Tibial nerve (tissue), 4 donors: Measurements from ENCODE around the gene RANBP10. TPM values are rescaled to one million over a fixed set of nuclear protein-coding genes. Genes with fewer than 3 reads are reported as not detected.

Experiments used
- DNase-seq, 2 donors: peaks; one replicate each; pipeline ENCODE4 v3.0.0-alpha.2; 2019; ENCODE audit warnings: low spot score in 2 of 2
- H3K27ac ChIP-seq, 4 donors: fragments of 200-600 bp; sonication (generic) in 3 of 4; one replicate each; pipeline ENCODE4 v1.5.1; 2017 to 2019; ENCODE audit warnings: mild to moderate bottlenecking in 1 of 4
- H3K27me3 ChIP-seq, 2 donors: fragments of 200-600 bp; sonication (generic) in 1 of 2; one replicate each; pipeline versions ENCODE4 v1.5.1 to v1.6.0; 2017 to 2019
- H3K36me3 ChIP-seq, 3 donors: fragments of 200-600 bp; sonication (generic); one replicate each; pipeline ENCODE4 v1.5.1; 2018 to 2019
- H3K4me1 ChIP-seq, 4 donors: fragments of 200-600 bp; sonication (generic) in 3 of 4; one replicate each; pipeline ENCODE4 v1.5.1; 2017 to 2019
- H3K4me3 ChIP-seq, 4 donors: fragments of 200-600 bp; sonication (generic) in 3 of 4; one replicate each; pipeline ENCODE4 v1.5.1; 2017 to 2019; ENCODE audit warnings: mild to moderate bottlenecking in 1 of 4, moderate library complexity in 1 of 4
- H3K9me3 ChIP-seq, 4 donors: fragments of 200-600 bp; sonication (generic) in 3 of 4; one replicate each; pipeline ENCODE4 v1.5.1; 2017 to 2019
- CTCF ChIP-seq, 5 experiments: fragments of 200-600 bp in 3 of 5; fragments of 450-650 bp in 2 of 5; sonication (generic) in 3 of 5; IDR thresholded peaks; one replicate each; pipeline ENCODE4 v1.5.1; 2016 to 2019; ENCODE audit warnings: antibody characterized with exemption in 5 of 5, mild to moderate bottlenecking in 3 of 5, moderate library complexity in 2 of 5
- EP300 ChIP-seq, 2 donors: sonication (generic); formaldehyde crosslinking; IDR thresholded peaks; one replicate each; pipeline ENCODE4 v1.6.1; 2017; ENCODE audit warnings: antibody characterized with exemption in 2 of 2, mild to moderate bottlenecking in 1 of 2
- POLR2A ChIP-seq, 2 donors: fragments of 450-650 bp; IDR thresholded peaks; one replicate each; pipeline ENCODE4 v1.6.1; 2017; ENCODE audit warnings: antibody characterized with exemption in 2 of 2, mild to moderate bottlenecking in 2 of 2, moderate library complexity in 2 of 2
- WGBS, 2 donors: methylation state at CpG; one replicate each; pipeline ENCODE4 v1.1.5; 2018; 5-methylcytosine and 5-hydroxymethylcytosine counted together
- total RNA-seq, 4 donors: library from RNA; depleted of rRNA; stranded (reverse); fragments of >200 nt; gene quantifications; one replicate each; pipeline ENCODE4 v1.1.0, GENCODE V29; 2016

RANBP10 gene
- total RNA-seq, 4 donors from 2014 or later: 8.1 to 19.5 (median 12.0) TPM

DNA sequence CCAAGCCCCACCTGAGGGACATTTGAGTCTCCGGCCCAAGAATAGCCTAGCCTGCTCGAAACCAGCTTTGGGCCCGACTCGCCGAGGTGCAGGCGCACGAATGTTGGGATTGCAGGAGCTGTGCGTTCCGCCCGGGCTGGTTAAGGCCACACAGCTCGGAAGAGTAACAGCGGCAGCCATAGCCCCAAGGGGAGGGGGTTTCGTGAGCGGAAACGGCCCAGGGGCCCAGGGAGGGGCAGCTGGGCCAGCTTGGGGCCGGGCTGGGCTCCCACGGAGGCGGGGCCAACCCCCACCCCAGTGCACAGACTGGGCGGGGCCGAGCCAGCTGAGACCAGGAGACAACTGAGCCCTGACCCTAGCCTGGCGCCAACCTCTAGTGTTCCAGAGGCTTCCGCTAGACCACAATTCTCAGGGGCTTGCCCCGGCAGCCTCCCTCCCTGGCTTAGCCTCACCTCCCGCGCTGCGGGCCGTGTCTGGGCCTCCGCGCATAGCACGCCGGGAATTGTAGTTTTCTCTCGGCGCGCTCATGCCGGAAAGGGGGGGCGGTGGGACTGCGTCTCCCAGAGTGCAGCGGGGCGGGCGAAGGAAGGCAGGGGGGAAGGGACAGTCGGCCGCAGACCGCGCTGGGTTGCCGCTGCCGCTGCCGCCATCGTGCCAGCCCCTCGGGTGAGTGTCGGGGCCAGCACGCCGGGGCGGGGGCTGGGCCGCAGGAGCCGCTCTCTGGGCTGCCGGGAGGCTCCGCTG is 40.1 kb upstream of the RANBP10 start, which contains the start of gene NUTF2:
TSS of gene NUTF2 (plus strand) at position 614 of the 744 bp plus-strand sequence. CDS start 18,198 bp downstream, outside the sequence.
- TF ChIP-seq EP300 (IDR thresholded peaks at IDR 0.05) (peak; percentile 74 to 91), POLR2A (IDR thresholded peaks at IDR 0.05) (peak; percentile 34 to 67), CTCF (IDR thresholded peaks at IDR 0.05) (peak in 2 of 5 experiments; percentile 19 to 61)
- no peaks in the 10 kb centered on the region for H3K27me3 ChIP-seq
- 0 to 3% methylated on average over 24 to 39 of the region's 57 CpGs for WGBS, 2 donors
- H3K27ac ChIP-seq: peak within 1 kb of the TSS; percentile 87 to 96 (median 93)
- H3K9me3 ChIP-seq: no peaks in the 10 kb centered on the region
- peaks cover 0 to 60% (median 49%) of the 10 kb centered on the region in 4 donors for H3K4me1 ChIP-seq
- H3K4me3 ChIP-seq: peak within 1 kb of the TSS; percentile 64 to 93 (median 74)
- peaks cover 0 to 10% (median 0%) of the 10 kb centered on the region in 3 donors for H3K36me3 ChIP-seq
- DNase-seq: peak; percentile 91 to 96

DNA sequence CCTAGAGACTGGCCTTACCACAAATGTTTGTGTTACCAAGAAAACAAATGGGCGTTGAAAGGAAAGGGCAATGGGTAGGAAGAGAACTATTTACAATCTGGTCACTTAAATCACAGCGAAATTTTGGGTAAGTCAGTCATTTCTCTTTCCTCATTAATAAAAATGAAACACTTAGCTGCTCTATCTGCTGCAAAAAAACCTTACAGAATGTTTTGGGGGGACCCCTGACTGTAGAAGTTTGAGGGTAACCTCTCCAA is 39.6 kb upstream of the RANBP10 start:
- peaks cover 0 to 63% (median 50%) of the 10 kb centered on the region in 4 donors for H3K4me1 ChIP-seq
- DNase-seq: no peak
- H3K27me3 ChIP-seq: no peaks in the 10 kb centered on the region
- 4 to 9% methylated on average over 2 of the region's 2 CpGs for WGBS, 2 donors
- H3K4me3 ChIP-seq: peak overlapping the region; percentile 64 to 93 (median 74)
- peak overlapping the region; percentile 87 to 96 (median 93) for H3K27ac ChIP-seq
- H3K36me3 ChIP-seq: peaks cover 0 to 10% (median 0%) of the 10 kb centered on the region in 3 donors
- no peaks in the 10 kb centered on the region for H3K9me3 ChIP-seq
- TF ChIP-seq POLR2A (IDR thresholded peaks at IDR 0.05) (no peak), CTCF (IDR thresholded peaks at IDR 0.05) (no peak), EP300 (IDR thresholded peaks at IDR 0.05) (no peak)

- H3K36me3 ChIP-seq: peaks cover 0 to 7% (median 0%) of the 10 kb centered on the region in 3 donors
- peak overlapping the region; percentile 64 to 93 (median 74) for H3K4me3 ChIP-seq
- DNase-seq: no peak
- peaks cover 0 to 63% (median 50%) of the 10 kb centered on the region in 4 donors for H3K4me1 ChIP-seq
- no peak for TF ChIP-seq EP300 (IDR thresholded peaks at IDR 0.05)
- TF ChIP-seq CTCF (IDR thresholded peaks at IDR 0.05): no peak
- TF ChIP-seq POLR2A (IDR thresholded peaks at IDR 0.05): no peak
- H3K27ac ChIP-seq: peak overlapping the region; percentile 87 to 96 (median 93)
- no peaks in the 10 kb centered on the region for H3K9me3 ChIP-seq
- H3K27me3 ChIP-seq: no peaks in the 10 kb centered on the region
- WGBS, 2 donors: 73 to 77% methylated on average over 5 of the region's 5 CpGs
Observed at GRCh38 chr16:67845291-67846062, 39.1 kb upstream of the RANBP10 start.

- no peak for DNase-seq
- Histone ChIP-seq H3K27ac (peak overlapping the region in 2 of 4 donors; percentile 95 to 99), H3K36me3 (no peaks in the 10 kb centered on the region), H3K4me1 (peaks cover 0 to 63% (median 50%) of the 10 kb centered on the region in 4 donors), H3K4me3 (no peak overlapping the region), H3K27me3 (no peaks in the 10 kb centered on the region), H3K9me3 (no peaks in the 10 kb centered on the region)
- TF ChIP-seq POLR2A (IDR thresholded peaks at IDR 0.05): no peak
- no peak for TF ChIP-seq CTCF (IDR thresholded peaks at IDR 0.05)
- TF ChIP-seq EP300 (IDR thresholded peaks at IDR 0.05): no peak
- WGBS, 2 donors: 72 to 83% methylated on average over 4 of the region's 4 CpGs
Observed at GRCh38 chr16:67844497-67844896, 38.1 kb upstream of the RANBP10 start.
